Ectodermal cell (in vitro differentiated cells): ENCODE results near the gene CAVIN4.

Experiments used
- H3K27ac ChIP-seq: 2 replicates; pipeline ENCODE4 v1.7.0; 2013; ENCODE audit warnings: mild to moderate bottlenecking, low read depth, low read length; ENCODE audit not compliant: insufficient read depth, poor library complexity, severe bottlenecking
- H3K27me3 ChIP-seq: 2 replicates; pipeline ENCODE4 v1.7.0; 2013; ENCODE audit warnings: mild to moderate bottlenecking, low read length; ENCODE audit not compliant: insufficient read depth, control insufficient read depth, poor library complexity, severe bottlenecking
- H3K36me3 ChIP-seq: one replicate; pipeline ENCODE4 v1.7.0; 2013; ENCODE audit warnings: low read length; ENCODE audit not compliant: control insufficient read depth, insufficient read depth
- H3K4me1 ChIP-seq: one replicate; pipeline ENCODE4 v1.7.0; 2013; ENCODE audit warnings: low read length; ENCODE audit not compliant: control insufficient read depth, insufficient read depth
- H3K4me3 ChIP-seq: 2 replicates; pipeline ENCODE4 v1.7.0; 2013; ENCODE audit warnings: low read depth, low read length, control low read depth; ENCODE audit not compliant: insufficient read depth
- H3K9me3 ChIP-seq: 2 replicates; pipeline ENCODE4 v1.7.0; 2013; ENCODE audit warnings: mild to moderate bottlenecking, low read length, moderate library complexity; ENCODE audit not compliant: control insufficient read depth
- WGBS, 2 experiments: methylation state at CpG; one replicate each; pipeline ENCODE4 v1.1.7; 2013; ENCODE audit warnings: missing lambda C conversion rate in 2 of 2; 5-methylcytosine and 5-hydroxymethylcytosine counted together

CAVIN4 gene

GRCh38 chr9:100575006-100575405 is 2.9 kb upstream of the CAVIN4 start:
- WGBS, 2 experiments = 67 to 72% methylated on average over 4 of the region's 4 CpGs
- no peak overlapping the region for H3K27ac ChIP-seq
- H3K4me3 ChIP-seq = no peak overlapping the region

GRCh38 chr9:100575765-100576386 is 2.0 kb upstream of the CAVIN4 start:
- Histone ChIP-seq H3K4me3 (no peak overlapping the region), H3K27ac (no peak overlapping the region), H3K36me3 (peaks cover 15% of the 10 kb centered on the region), H3K27me3 (no peaks in the 10 kb centered on the region), H3K4me1 (no peaks in the 10 kb centered on the region), H3K9me3 (no peaks in the 10 kb centered on the region)
- WGBS, 2 experiments = 57 to 75% methylated on average over 1 to 2 of the region's 2 CpGs

More at GRCh38 chr9:100575006-100575405, 2.9 kb upstream of the CAVIN4 start:
- H3K9me3 ChIP-seq = no peaks in the 10 kb centered on the region
- H3K27me3 ChIP-seq = no peaks in the 10 kb centered on the region
- H3K4me1 ChIP-seq = no peaks in the 10 kb centered on the region
- H3K36me3 ChIP-seq = peaks cover 15% of the 10 kb centered on the region

GRCh38 chr9:100578610-100579009 is 731 bp downstream of the CAVIN4 start:
- no peak overlapping the region for H3K27ac ChIP-seq
- no peaks in the 10 kb centered on the region for H3K27me3 ChIP-seq
- H3K4me1 ChIP-seq = no peaks in the 10 kb centered on the region
- WGBS, 2 experiments = 97 to 100% methylated on average over 1 of the region's 1 CpG
- H3K4me3 ChIP-seq = no peak overlapping the region
- H3K9me3 ChIP-seq = no peaks in the 10 kb centered on the region
- peaks cover 11% of the 10 kb centered on the region for H3K36me3 ChIP-seq

DNA sequence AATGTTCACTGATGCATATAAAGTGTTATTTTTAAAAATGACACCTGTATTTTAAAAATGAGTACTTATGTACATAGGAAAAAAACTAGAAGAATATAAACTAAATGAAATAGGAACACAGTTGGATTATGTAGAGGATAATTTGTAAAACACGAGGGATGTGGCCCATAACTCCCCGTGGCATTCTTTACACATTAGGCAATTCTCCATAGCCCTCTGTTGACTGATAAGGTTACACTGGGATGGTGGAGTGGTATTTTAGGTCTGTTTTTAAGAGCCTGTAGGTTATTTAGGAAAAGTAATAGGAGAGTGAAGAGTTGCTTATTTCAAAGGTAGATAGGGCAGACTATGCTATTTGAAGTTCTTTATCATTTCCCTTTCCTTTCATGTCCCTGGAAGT is 1.8 kb downstream of the CAVIN4 start:
- Histone ChIP-seq H3K27me3 (no peaks in the 10 kb centered on the region), H3K4me1 (no peaks in the 10 kb centered on the region), H3K27ac (no peak overlapping the region), H3K9me3 (no peaks in the 10 kb centered on the region), H3K4me3 (no peak overlapping the region), H3K36me3 (peaks cover 6% of the 10 kb centered on the region)
- 96 to 100% methylated on average over 2 of the region's 2 CpGs for WGBS, 2 experiments

DNA sequence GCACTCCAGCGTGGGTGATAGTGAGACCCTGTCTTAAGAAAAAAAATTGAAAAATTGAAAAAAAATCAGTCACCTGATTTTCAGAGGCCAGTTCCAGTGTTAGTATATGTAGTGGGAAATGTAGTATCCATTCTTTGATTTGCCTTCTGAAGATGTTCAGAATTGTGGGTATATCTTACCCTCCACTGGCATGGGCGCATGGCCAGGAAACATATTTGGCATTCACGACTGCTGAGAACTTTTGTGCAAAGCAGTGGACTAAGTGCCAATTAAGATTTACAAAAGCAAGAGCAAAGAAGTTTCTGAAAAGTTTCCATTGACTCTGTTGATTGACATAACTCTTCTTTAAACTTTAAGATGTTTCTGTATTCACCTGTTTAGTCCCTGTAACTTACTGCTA is 2.4 kb downstream of the CAVIN4 start:
- Histone ChIP-seq H3K4me3 (no peak overlapping the region), H3K27ac (no peak overlapping the region), H3K27me3 (no peaks in the 10 kb centered on the region), H3K36me3 (peaks cover 8% of the 10 kb centered on the region), H3K4me1 (no peaks in the 10 kb centered on the region), H3K9me3 (no peaks in the 10 kb centered on the region)
- WGBS, 2 experiments = 94 to 96% methylated on average over 3 of the region's 3 CpGs

DNA sequence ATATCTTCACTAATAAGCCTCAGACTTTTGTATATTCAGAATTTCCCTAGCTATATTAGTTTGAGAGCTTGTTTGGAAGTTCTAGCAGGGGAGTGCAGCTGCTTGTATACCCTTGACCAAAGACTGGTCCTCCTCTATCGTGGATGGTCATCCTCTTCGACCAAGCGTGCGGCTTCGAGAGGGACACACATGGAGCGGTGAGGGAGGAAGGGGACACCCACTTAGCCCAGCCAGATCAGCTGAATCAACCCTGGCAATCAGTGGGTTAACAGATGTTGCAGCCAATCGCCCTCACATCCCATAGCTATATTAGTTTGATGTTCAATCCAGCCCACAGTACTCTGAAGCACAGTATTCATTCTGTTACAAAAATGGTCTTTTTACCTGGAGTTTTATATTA is 3.2 kb downstream of the CAVIN4 start:
- Histone ChIP-seq H3K4me3 (no peak overlapping the region), H3K4me1 (no peaks in the 10 kb centered on the region), H3K36me3 (peaks cover 14% of the 10 kb centered on the region), H3K9me3 (no peaks in the 10 kb centered on the region), H3K27me3 (no peaks in the 10 kb centered on the region), H3K27ac (no peak overlapping the region)
- WGBS, 2 experiments = 91 to 98% methylated on average over 7 of the region's 7 CpGs

DNA sequence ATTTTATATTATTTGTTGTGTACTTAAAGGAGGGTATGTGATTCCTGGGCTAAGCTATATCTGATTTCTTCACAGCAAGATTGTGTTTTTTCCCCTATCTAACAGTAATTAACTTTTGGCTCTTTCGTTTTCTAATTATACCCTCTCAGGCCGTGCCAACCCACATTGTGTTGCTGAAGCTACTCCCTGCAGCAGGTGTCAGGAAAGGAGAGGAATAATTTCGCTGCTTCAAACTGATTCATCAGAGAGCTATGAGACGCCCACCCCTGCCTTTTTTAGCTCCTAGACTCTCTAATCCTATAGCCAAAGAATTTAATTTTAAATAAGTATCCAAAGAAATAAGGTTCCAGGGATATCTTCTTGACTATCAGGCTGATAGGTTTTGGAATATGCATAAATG is 3.8 kb downstream of the CAVIN4 start:
- H3K27ac ChIP-seq = no peak overlapping the region
- WGBS, 2 experiments = 95% methylated on average over 3 of the region's 4 CpGs
- peaks cover 18% of the 10 kb centered on the region for H3K36me3 ChIP-seq
- no peaks in the 10 kb centered on the region for H3K4me1 ChIP-seq
- H3K4me3 ChIP-seq = no peak overlapping the region
- no peaks in the 10 kb centered on the region for H3K27me3 ChIP-seq
- no peaks in the 10 kb centered on the region for H3K9me3 ChIP-seq

DNA sequence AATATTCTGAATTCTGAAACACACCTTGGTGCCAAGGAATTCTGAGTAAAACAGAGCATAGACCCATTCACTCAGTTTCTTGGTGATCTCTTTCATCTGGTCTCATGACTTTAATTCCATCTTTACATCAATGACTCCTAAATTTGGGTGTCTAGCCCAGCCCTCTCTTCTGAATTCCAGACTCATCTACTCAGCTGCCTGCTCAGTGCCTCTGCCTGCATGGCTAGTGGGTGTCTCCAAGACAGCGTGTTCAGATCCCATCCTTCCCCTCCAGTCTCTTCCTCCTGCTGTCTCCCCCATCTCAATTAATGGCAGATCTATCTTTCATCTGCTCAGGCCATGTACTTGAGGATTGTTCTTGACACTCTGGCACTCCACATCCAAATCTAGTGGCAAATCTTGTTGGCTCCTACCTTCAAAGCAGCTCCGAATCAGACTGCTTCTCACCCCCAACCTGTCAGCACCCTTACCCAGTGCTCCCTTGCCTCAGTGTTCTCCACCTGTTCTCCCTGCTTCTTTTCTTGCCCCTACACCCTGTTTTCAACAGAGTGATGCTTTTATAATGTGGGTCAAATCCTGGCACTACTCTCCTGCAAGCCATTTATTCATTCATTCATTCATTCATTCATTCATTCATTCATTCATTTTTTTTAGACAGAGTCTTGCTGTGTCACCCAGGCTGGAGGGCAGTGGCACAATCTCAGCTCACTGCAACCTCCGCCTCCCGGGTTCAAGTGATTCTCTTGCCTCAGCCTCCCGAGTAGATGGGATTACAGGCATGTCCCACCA is 5.3 kb downstream of the CAVIN4 start:
- 95 to 97% methylated on average over 5 of the region's 5 CpGs for WGBS, 2 experiments
- Histone ChIP-seq H3K36me3 (peaks cover 23% of the 10 kb centered on the region), H3K4me3 (no peak overlapping the region), H3K4me1 (no peaks in the 10 kb centered on the region), H3K27me3 (no peaks in the 10 kb centered on the region), H3K9me3 (no peaks in the 10 kb centered on the region), H3K27ac (no peak overlapping the region)

GRCh38 chr9:100584951-100585350 is 7.1 kb downstream of the CAVIN4 start:
- no peak overlapping the region for H3K4me3 ChIP-seq
- no peak overlapping the region for H3K27ac ChIP-seq
- no peaks in the 10 kb centered on the region for H3K9me3 ChIP-seq
- H3K36me3 ChIP-seq = peaks cover 23% of the 10 kb centered on the region
- H3K4me1 ChIP-seq = no peaks in the 10 kb centered on the region
- H3K27me3 ChIP-seq = no peaks in the 10 kb centered on the region
- whole genome bisulfite sequencing, 2 experiments = 96 to 97% methylated on average over 4 of the region's 4 CpGs

DNA sequence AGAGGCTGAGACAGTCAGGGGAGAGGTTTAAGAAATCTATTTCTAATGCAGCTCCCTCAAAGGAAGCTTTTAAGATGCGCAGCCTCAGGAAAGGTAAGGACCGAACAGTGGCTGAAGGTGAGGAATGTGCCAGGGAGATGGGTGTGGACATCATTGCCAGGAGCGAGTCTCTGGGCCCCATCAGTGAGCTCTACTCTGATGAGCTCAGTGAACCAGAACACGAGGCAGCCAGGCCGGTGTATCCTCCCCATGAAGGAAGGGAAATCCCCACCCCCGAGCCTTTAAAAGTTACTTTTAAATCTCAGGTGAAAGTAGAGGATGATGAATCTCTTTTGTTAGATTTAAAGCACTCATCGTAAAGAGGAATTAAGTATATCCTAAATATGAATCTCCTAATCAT is 8.2 kb downstream of the CAVIN4 start:
- H3K36me3 ChIP-seq = peaks cover 21% of the 10 kb centered on the region
- no peaks in the 10 kb centered on the region for H3K27me3 ChIP-seq
- no peaks in the 10 kb centered on the region for H3K4me1 ChIP-seq
- H3K9me3 ChIP-seq = no peaks in the 10 kb centered on the region
- H3K4me3 ChIP-seq = no peak overlapping the region
- 96% methylated on average over 7 of the region's 7 CpGs for WGBS, 2 experiments
- no peak overlapping the region for H3K27ac ChIP-seq
